ENCODE measurements around the gene REPIN1. TPM values are rescaled to one million over a fixed set of nuclear protein-coding genes. Genes with fewer than 3 reads are reported as not detected.

REPIN1 gene
- total and polyA plus RNA-seq, 9 donors, result 21.6 to 92.0 (median 73.4) TPM

- no peak for DNase-seq
- no peaks in the 10 kb centered on the region for H3K36me3 ChIP-seq
- no peak overlapping the region for H3K4me3 ChIP-seq
- no peak for TF ChIP-seq CTCF (IDR thresholded peaks at IDR 0.05)
- TF ChIP-seq EP300 (IDR thresholded peaks at IDR 0.05), result no peak
- no peaks in the 10 kb centered on the region for H3K9me3 ChIP-seq
- H3K27ac ChIP-seq, result peak overlapping the region in 1 of 2 donors; percentile 90
- intact Hi-C loops (cut with DNase I), result loop anchor here in 1 of 4 donors (10.0 kb wide), 1 partner anchor 533 kb away; the partner anchor contains the start of gene ATP6V0E2
- no peaks in the 10 kb centered on the region for H3K27me3 ChIP-seq
- WGBS, 3 donors, result 92 to 96% (median 93%) methylated on average over 91 of the region's 91 CpGs
- H3K4me1 ChIP-seq (ENCODE audit: insufficient read depth), result peaks cover 12% of the 10 kb centered on the region
Measured at GRCh38 chr7:150407588-150408392, 39.2 kb downstream of the REPIN1 start.

DNA sequence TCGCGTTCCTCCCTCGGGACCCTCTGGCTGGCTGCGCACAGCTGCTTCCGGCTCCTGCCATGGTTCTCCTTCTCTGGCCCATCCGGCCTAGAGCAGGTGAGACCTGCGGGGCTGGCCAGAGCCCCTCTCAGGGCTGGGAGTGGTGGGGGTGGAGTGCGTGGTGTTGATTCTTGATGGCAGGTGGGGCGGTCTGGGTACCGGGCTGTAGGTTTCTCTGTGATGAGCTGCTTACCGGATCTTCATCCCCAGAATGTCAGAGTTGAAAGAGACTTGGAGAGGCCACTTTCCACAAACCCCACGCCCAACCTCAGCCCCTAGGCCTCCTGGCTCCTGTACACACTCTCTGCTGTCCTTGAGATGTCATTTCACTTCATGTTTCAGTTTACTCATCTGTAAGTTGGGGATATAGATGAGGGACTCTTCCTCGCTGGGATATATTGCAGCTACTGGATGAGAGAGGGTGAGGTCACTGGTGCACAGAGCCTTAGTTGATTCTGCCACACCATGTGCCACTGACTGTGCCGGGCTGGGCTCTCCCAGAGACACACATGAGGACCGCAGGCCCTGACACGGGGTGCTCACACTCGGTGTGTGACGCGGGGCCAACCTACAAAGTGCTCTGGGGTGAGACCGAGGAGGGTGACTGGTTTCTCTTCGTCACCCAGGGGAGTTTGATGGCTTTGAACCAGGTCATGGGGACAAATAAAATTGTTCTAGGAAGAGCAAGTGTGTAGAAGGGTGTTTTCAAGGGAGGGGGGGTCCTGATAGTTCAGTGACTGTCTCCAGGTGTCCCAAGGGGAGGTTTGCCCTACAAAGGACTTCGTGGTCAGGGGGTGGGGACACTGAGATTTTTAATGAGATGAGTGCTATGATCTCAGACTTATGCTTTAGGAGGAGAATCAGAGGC is 40.0 kb downstream of the REPIN1 start:
- H3K27me3 ChIP-seq, result no peaks in the 10 kb centered on the region
- no peak overlapping the region for H3K27ac ChIP-seq
- peaks cover 12% of the 10 kb centered on the region for H3K4me1 ChIP-seq (ENCODE audit: insufficient read depth)
- 87 to 92% (median 91%) methylated on average over 21 to 22 of the region's 22 CpGs for WGBS, 3 donors
- no peak overlapping the region for H3K4me3 ChIP-seq
- H3K36me3 ChIP-seq, result no peaks in the 10 kb centered on the region
- no peak for DNase-seq
- intact Hi-C loops (cut with DNase I), result loop anchor here in 1 of 4 donors (10.0 kb wide), 1 partner anchor 534 kb away; the partner anchor contains the start of gene ATP6V0E2
- TF ChIP-seq EP300 (IDR thresholded peaks at IDR 0.05) (no peak), POLR2A (IDR thresholded peaks at IDR 0.05) (no peak), CTCF (IDR thresholded peaks at IDR 0.05) (no peak)
- H3K9me3 ChIP-seq, result no peaks in the 10 kb centered on the region

DNA sequence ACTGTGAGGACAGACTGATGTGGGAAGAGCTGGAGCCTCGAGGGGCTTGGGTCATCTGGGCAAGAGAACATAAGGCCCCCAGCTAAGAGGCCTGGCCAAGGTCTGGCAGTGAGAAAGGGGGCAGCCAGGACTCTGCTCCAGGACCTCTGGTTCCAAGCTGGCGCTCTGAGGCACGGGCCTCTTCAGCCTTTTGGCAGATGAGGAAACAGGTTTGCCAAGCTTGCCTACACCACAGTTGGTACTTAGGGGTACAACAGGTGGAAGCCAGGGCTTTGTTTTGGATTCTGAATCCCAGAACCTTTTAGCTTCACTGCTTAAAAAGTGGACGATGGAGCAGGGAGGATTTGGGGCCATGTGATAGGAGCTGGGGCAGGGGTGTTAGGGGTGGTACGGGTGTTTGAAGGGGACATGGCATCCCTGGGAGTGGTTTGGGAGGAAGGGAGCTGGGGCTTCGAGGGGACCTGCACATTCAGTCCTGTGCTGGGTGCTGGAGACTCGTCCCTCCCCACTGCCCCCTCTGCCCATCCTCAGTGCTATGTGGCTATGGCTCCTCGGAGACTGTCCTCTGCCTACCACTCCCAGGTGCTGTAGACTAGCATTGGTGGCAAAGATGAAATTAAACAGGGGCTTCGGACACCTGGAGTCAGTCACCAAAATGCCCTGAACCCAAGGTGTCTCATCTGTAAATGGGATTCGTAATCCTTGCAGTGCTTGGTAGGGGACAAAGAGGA is 40.8 kb downstream of the REPIN1 start:
- intact Hi-C loops (cut with DNase I), result loop anchor here in 1 of 4 donors (10.0 kb wide), 1 partner anchor 535 kb away; the partner anchor contains the start of gene ATP6V0E2
- Histone ChIP-seq H3K36me3 (no peaks in the 10 kb centered on the region), H3K4me3 (no peak overlapping the region), H3K27me3 (no peaks in the 10 kb centered on the region), H3K4me1 (ENCODE audit: insufficient read depth) (peaks cover 7% of the 10 kb centered on the region), H3K9me3 (no peaks in the 10 kb centered on the region), H3K27ac (no peak overlapping the region)
- TF ChIP-seq EP300 (IDR thresholded peaks at IDR 0.05), result no peak
- no peak for TF ChIP-seq POLR2A (IDR thresholded peaks at IDR 0.05)
- TF ChIP-seq CTCF (IDR thresholded peaks at IDR 0.05), result no peak
- 78 to 85% (median 81%) methylated on average over 10 of the region's 10 CpGs for WGBS, 3 donors
- no peak for DNase-seq

GRCh38 chr7:150410131-150410530 is 41.5 kb downstream of the REPIN1 start:
- no peak for DNase-seq
- 86 to 96% (median 90%) methylated on average over 7 of the region's 7 CpGs for WGBS, 3 donors
- Histone ChIP-seq H3K4me3 (no peak overlapping the region), H3K27ac (no peak overlapping the region), H3K27me3 (no peaks in the 10 kb centered on the region), H3K9me3 (no peaks in the 10 kb centered on the region), H3K36me3 (no peaks in the 10 kb centered on the region), H3K4me1 (ENCODE audit: insufficient read depth) (peaks cover 7% of the 10 kb centered on the region)
- intact Hi-C loops (cut with DNase I), result no loop called here
- TF ChIP-seq EP300 (IDR thresholded peaks at IDR 0.05), result no peak
- TF ChIP-seq POLR2A (IDR thresholded peaks at IDR 0.05), result no peak
- no peak for TF ChIP-seq CTCF (IDR thresholded peaks at IDR 0.05)
